ENCODE data around the gene TPPP3. TPM values are rescaled to one million over a fixed set of nuclear protein-coding genes. Genes with fewer than 3 reads are reported as not detected.
A peak's percentile ranks its signal among the peaks of the same experiment; 100 is the strongest.

Gene TPPP3
- polyA plus RNA-seq, 3 donors, result 63.1 to 123 (median 78.6) TPM

- Histone ChIP-seq H2AFZ (ENCODE audit: insufficient read depth, low read depth, low read length, poor library complexity, severe bottlenecking) (no peak overlapping the region), H4K20me1 (ENCODE audit: insufficient read depth, low read length) (no peaks in the 10 kb centered on the region), H3K9me3 (replicated peaks in 1 of 2; ENCODE audit: control insufficient read depth in 1 of 2, insufficient read depth in 1 of 2, low read length in 2 of 2) (no peaks in the 10 kb centered on the region), H3K4me1 (ENCODE audit: control insufficient read depth in 1 of 2, insufficient read depth in 2 of 2, low read length in 2 of 2) (peaks cover 10 to 11% of the 10 kb centered on the region in 2 donors), H3K4me3 (replicated peaks in 1 of 3; ENCODE audit: low read depth in 2 of 3, low read length in 3 of 3) (no peak overlapping the region), H3K27ac (ENCODE audit: low read depth in 1 of 2, low read length in 2 of 2) (no peak overlapping the region), H3K79me2 (ENCODE audit: insufficient read depth, low read length) (no peaks in the 10 kb centered on the region), H3K36me3 (replicated peaks in 1 of 2; ENCODE audit: control insufficient read depth in 1 of 2, insufficient read depth in 2 of 2, low read length in 2 of 2) (no peaks in the 10 kb centered on the region), H3K27me3 (ENCODE audit: control insufficient read depth in 2 of 2, insufficient read depth in 2 of 2, low read length in 2 of 2) (no peaks in the 10 kb centered on the region), H3K4me2 (replicated peaks; ENCODE audit: extremely low read depth, low read length, poor library complexity, severe bottlenecking) (no peak overlapping the region), H3K9ac (ENCODE audit: insufficient read depth, low read length, poor library complexity, severe bottlenecking) (no peak overlapping the region)
- Mint-ChIP-seq H3K27ac (no peak overlapping the region), H3K4me3 (no peak overlapping the region), H3K27me3 (ENCODE audit: low read depth in 3 of 3) (peaks cover 0 to under 1% (median 0%) of the 10 kb centered on the region in 3 donors), H3K36me3 (no peaks in the 10 kb centered on the region), H3K9me3 (no peaks in the 10 kb centered on the region), H3K4me1 (peaks cover 15% of the 10 kb centered on the region)
- peak in 2 of 3 donors; percentile 42 to 54 for DNase-seq
- TF ChIP-seq CTCF (IDR thresholded peaks at IDR 0.05), result peak; percentile 57
- intact Hi-C loops (cut with micrococcal nuclease), result loop anchor here in 1 of 2 donors (2.0 kb wide), 1 partner anchor 26 kb away; no protein-coding TSS in a partner anchor
Observed at GRCh38 chr16:67372664-67373063, 20.6 kb downstream of the TPPP3 start.

GRCh38 chr16:67370661-67371060 lies 22.6 kb downstream of the TPPP3 start:
- Histone ChIP-seq H3K27me3 (ENCODE audit: control insufficient read depth in 2 of 2, insufficient read depth in 2 of 2, low read length in 2 of 2) (no peaks in the 10 kb centered on the region), H3K4me3 (replicated peaks in 1 of 3; ENCODE audit: low read depth in 2 of 3, low read length in 3 of 3) (no peak overlapping the region), H3K79me2 (ENCODE audit: insufficient read depth, low read length) (no peaks in the 10 kb centered on the region), H3K9ac (ENCODE audit: insufficient read depth, low read length, poor library complexity, severe bottlenecking) (no peak overlapping the region), H4K20me1 (ENCODE audit: insufficient read depth, low read length) (no peaks in the 10 kb centered on the region), H3K9me3 (replicated peaks in 1 of 2; ENCODE audit: control insufficient read depth in 1 of 2, insufficient read depth in 1 of 2, low read length in 2 of 2) (no peaks in the 10 kb centered on the region), H3K4me2 (replicated peaks; ENCODE audit: extremely low read depth, low read length, poor library complexity, severe bottlenecking) (no peak overlapping the region), H3K27ac (ENCODE audit: low read depth in 1 of 2, low read length in 2 of 2) (no peak overlapping the region), H3K36me3 (replicated peaks in 1 of 2; ENCODE audit: control insufficient read depth in 1 of 2, insufficient read depth in 2 of 2, low read length in 2 of 2) (no peaks in the 10 kb centered on the region), H3K4me1 (ENCODE audit: control insufficient read depth in 1 of 2, insufficient read depth in 2 of 2, low read length in 2 of 2) (peaks cover 23 to 25% of the 10 kb centered on the region in 2 donors), H2AFZ (ENCODE audit: insufficient read depth, low read depth, low read length, poor library complexity, severe bottlenecking) (no peak overlapping the region)
- H3K27me3 Mint-ChIP-seq (ENCODE audit: low read depth in 3 of 3), result no peaks in the 10 kb centered on the region
- no peak overlapping the region for H3K4me3 Mint-ChIP-seq
- H3K27ac Mint-ChIP-seq, result no peak overlapping the region
- WGBS (ENCODE audit: insufficient coverage), result 94% methylated on average over 3 of the region's 4 CpGs
- no peak for TF ChIP-seq CTCF (IDR thresholded peaks at IDR 0.05)
- no peaks in the 10 kb centered on the region for H3K9me3 Mint-ChIP-seq
- no peaks in the 10 kb centered on the region for H3K36me3 Mint-ChIP-seq
- H3K4me1 Mint-ChIP-seq, result peaks cover 22% of the 10 kb centered on the region
- intact Hi-C loops (cut with micrococcal nuclease), result no loop called here
- DNase-seq, result no peak
